Measurements from ENCODE around the gene TMEM181.
"Not testable (repeated sequence)": the region's sequence is repeated elsewhere in the genome, so short reads cannot be mapped to it uniquely, and the experiment has no call there.

DNA sequence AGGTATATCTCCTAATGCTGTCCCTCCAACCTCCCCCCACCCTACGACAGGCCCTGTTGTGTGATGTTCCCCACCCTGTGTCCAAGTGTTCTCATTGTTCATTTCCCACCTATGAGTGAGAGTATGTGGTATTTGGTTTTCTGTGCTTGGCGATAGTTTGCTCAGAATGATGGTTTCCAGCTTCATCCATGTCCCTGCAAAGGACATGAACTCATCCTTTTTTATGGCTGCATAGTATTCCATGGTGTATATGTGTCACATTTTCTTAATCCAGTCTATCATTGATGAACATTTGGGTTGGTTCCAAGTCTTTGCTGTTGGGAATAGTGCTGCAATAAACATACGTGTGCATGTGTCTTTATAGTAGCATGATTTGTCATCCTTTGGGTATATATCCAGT is 54.7 kb downstream of the TMEM181 start:
- TF ChIP-seq, protein P1, sequence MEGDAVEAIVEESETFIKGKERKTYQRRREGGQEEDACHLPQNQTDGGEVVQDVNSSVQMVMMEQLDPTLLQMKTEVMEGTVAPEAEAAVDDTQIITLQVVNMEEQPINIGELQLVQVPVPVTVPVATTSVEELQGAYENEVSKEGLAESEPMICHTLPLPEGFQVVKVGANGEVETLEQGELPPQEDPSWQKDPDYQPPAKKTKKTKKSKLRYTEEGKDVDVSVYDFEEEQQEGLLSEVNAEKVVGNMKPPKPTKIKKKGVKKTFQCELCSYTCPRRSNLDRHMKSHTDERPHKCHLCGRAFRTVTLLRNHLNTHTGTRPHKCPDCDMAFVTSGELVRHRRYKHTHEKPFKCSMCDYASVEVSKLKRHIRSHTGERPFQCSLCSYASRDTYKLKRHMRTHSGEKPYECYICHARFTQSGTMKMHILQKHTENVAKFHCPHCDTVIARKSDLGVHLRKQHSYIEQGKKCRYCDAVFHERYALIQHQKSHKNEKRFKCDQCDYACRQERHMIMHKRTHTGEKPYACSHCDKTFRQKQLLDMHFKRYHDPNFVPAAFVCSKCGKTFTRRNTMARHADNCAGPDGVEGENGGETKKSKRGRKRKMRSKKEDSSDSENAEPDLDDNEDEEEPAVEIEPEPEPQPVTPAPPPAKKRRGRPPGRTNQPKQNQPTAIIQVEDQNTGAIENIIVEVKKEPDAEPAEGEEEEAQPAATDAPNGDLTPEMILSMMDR (IDR thresholded peaks at IDR 0.05; ENCODE audit: poor library complexity), result not testable (repeated sequence)
- TF ChIP-seq EZH2phosphoT487 (IDR thresholded peaks at IDR 0.05; ENCODE audit: low read depth, severe bottlenecking, unreplicated experiment); EZH2 (IDR thresholded peaks at IDR 0.05; ENCODE audit: borderline replicate concordance): not testable (repeated sequence)
